ENCODE data around the gene ENOX1. TPM values are rescaled to one million over a fixed set of nuclear protein-coding genes. Genes with fewer than 3 reads are reported as not detected.

Gene ENOX1
- total RNA-seq, 1 donor from 2014 or later: 0.79 TPM

- no peak overlapping the region for H3K4me3 ChIP-seq (ENCODE audit: low read depth, low read length)
- no peaks in the 10 kb centered on the region for H3K36me3 ChIP-seq (ENCODE audit: control insufficient read depth, insufficient read depth, low read length)
- no peak for FAIRE-seq
- no peak for DNase-seq (ENCODE audit: low read depth)
- no peaks in the 10 kb centered on the region for H3K27me3 ChIP-seq (ENCODE audit: control insufficient read depth, insufficient read depth, low read length)
- TF ChIP-seq CTCF (IDR thresholded peaks at IDR 0.05; ENCODE audit: insufficient read depth, low read length, severe bottlenecking): no peak
Observed at GRCh38 chr13:43432958-43433357, 353.8 kb downstream of the ENOX1 start.

GRCh38 chr13:43431841-43432240 lies 354.9 kb downstream of the ENOX1 start:
- FAIRE-seq (no peak), DNase-seq (ENCODE audit: low read depth) (no peak)
- Histone ChIP-seq H3K4me3 (ENCODE audit: low read depth, low read length) (no peak overlapping the region), H3K27me3 (ENCODE audit: control insufficient read depth, insufficient read depth, low read length) (no peaks in the 10 kb centered on the region), H3K36me3 (ENCODE audit: control insufficient read depth, insufficient read depth, low read length) (no peaks in the 10 kb centered on the region)
- no peak for TF ChIP-seq CTCF (IDR thresholded peaks at IDR 0.05; ENCODE audit: insufficient read depth, low read length, severe bottlenecking)

GRCh38 chr13:43431290-43431716 lies 355.5 kb downstream of the ENOX1 start:
- H3K36me3 ChIP-seq (ENCODE audit: control insufficient read depth, insufficient read depth, low read length): no peaks in the 10 kb centered on the region
- H3K27me3 ChIP-seq (ENCODE audit: control insufficient read depth, insufficient read depth, low read length): no peaks in the 10 kb centered on the region
- peak; percentile 29 for DNase-seq (ENCODE audit: low read depth)
- TF ChIP-seq CTCF (IDR thresholded peaks at IDR 0.05; ENCODE audit: insufficient read depth, low read length, severe bottlenecking): no peak
- no peak for FAIRE-seq
- H3K4me3 ChIP-seq (ENCODE audit: low read depth, low read length): no peak overlapping the region

- Histone ChIP-seq H3K36me3 (ENCODE audit: control insufficient read depth, insufficient read depth, low read length) (no peaks in the 10 kb centered on the region), H3K4me3 (ENCODE audit: low read depth, low read length) (no peak overlapping the region), H3K27me3 (ENCODE audit: control insufficient read depth, insufficient read depth, low read length) (no peaks in the 10 kb centered on the region)
- no peak for FAIRE-seq
- TF ChIP-seq CTCF (IDR thresholded peaks at IDR 0.05; ENCODE audit: insufficient read depth, low read length, severe bottlenecking): no peak
- DNase-seq (ENCODE audit: low read depth): no peak
Observed at GRCh38 chr13:43428545-43429296, 358.1 kb downstream of the ENOX1 start.

- TF ChIP-seq CTCF (IDR thresholded peaks at IDR 0.05; ENCODE audit: insufficient read depth, low read length, severe bottlenecking): no peak
- no peak overlapping the region for H3K4me3 ChIP-seq (ENCODE audit: low read depth, low read length)
- FAIRE-seq: no peak
- no peaks in the 10 kb centered on the region for H3K27me3 ChIP-seq (ENCODE audit: control insufficient read depth, insufficient read depth, low read length)
- DNase-seq (ENCODE audit: low read depth): no peak
- no peaks in the 10 kb centered on the region for H3K36me3 ChIP-seq (ENCODE audit: control insufficient read depth, insufficient read depth, low read length)
Observed at GRCh38 chr13:43426355-43426754, 360.4 kb downstream of the ENOX1 start.

GRCh38 chr13:43425234-43425633 lies 361.5 kb downstream of the ENOX1 start:
- FAIRE-seq: no peak
- H3K36me3 ChIP-seq (ENCODE audit: control insufficient read depth, insufficient read depth, low read length): no peaks in the 10 kb centered on the region
- H3K27me3 ChIP-seq (ENCODE audit: control insufficient read depth, insufficient read depth, low read length): no peaks in the 10 kb centered on the region
- DNase-seq (ENCODE audit: low read depth): no peak
- no peak for TF ChIP-seq CTCF (IDR thresholded peaks at IDR 0.05; ENCODE audit: insufficient read depth, low read length, severe bottlenecking)
- H3K4me3 ChIP-seq (ENCODE audit: low read depth, low read length): no peak overlapping the region

All from bronchial epithelial cell (primary cell).